NT2/D1 (cell line): Measurements from ENCODE around the gene C10orf90.

Experiments used
- SUZ12 ChIP-seq: IDR thresholded peaks from 2 replicates; pipeline ENCODE4 v1.6.1; 2011; ENCODE audit not compliant: insufficient read length, insufficient read depth; ENCODE audit errors: extremely low read depth
- YY1 ChIP-seq: IDR thresholded peaks from 2 replicates; pipeline ENCODE4 v1.6.1; 2011; ENCODE audit not compliant: insufficient read length, insufficient read depth
- ZNF274 ChIP-seq: IDR thresholded peaks from 2 replicates; pipeline ENCODE4 v1.6.1; 2011; ENCODE audit warnings: mild to moderate bottlenecking, low read depth, low read length

GRCh38 chr10:126392469-126392868, 278.0 kb downstream of the C10orf90 start:
- TF ChIP-seq ZNF274, result no peak
- no peak for TF ChIP-seq YY1
- TF ChIP-seq SUZ12, result no peak
